GM18502 (cell line): ENCODE results near the gene CDC20.
"Not testable (repeated sequence)": the region's sequence is repeated elsewhere in the genome, so short reads cannot be mapped to it uniquely, and the experiment has no call there.

Experiments
- ATAC-seq: cut with Tn5 transposase; IDR thresholded peaks from one replicate; pipeline ENCODE4 v1.9.1; 2021; ENCODE audit warnings: mild to moderate bottlenecking; ENCODE audit not compliant: unreplicated experiment, poor library complexity

Gene CDC20

DNA sequence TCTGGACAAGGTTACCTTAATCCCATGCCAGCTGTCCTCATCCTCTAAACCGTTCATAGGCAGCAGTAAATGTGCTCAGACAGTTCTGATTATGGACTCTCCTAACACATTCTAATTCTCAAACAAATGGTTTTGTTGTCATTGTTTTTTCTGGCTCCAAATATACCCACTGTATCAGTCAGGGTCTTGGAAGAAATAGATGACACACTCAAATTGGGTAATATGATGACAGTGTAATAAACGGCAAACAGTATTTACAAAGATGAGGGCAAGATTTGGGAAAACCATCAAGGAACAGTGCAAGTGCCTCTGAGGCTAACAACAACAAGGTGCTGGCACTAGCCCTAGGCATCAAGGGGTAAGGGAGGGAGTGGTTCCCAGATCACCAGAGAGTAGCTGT is 4.3 kb upstream of the CDC20 start:
- ATAC-seq: no peak

GRCh38 chr1:43354936-43355335 is 3.8 kb upstream of the CDC20 start:
- no peak for ATAC-seq

DNA sequence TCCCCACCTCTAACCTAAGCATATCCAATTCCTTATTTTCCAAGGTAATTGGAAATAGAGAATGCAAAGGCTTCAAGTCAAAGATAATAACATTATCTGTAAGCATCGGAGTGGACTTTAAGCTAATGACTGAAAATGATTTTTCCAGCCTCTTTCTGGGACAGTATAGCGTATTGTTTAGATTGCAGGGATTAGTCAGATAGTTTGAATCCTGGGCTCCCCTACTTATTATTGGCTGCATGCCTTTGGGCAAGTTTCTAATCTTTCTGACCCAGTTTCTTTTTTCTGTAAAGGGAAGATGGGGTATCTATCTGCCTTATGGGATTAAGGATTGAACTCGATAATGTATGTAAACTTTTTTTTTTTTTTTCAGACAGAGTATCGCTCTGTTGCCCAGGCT is 1.5 kb upstream of the CDC20 start:
- no peak for ATAC-seq

GRCh38 chr1:43358121-43358745 is 548 bp upstream of the CDC20 start:
- ATAC-seq: peak; percentile 15

DNA sequence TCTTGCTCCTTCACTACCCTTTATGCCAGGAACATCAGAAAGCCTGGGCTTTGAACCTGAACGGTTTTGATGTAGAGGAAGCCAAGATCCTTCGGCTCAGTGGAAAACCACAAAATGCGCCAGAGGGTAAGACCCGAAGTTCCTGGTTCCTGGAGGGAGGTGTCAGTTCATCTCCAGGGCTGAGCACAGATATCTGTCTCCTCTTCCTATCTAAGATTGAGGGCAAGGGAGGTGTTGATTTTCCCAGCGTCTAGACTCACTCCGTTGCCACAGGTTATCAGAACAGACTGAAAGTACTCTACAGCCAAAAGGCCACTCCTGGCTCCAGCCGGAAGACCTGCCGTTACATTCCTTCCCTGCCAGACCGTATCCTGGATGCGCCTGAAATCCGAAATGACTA is 915 bp downstream of the CDC20 start:
- no peak for ATAC-seq

DNA sequence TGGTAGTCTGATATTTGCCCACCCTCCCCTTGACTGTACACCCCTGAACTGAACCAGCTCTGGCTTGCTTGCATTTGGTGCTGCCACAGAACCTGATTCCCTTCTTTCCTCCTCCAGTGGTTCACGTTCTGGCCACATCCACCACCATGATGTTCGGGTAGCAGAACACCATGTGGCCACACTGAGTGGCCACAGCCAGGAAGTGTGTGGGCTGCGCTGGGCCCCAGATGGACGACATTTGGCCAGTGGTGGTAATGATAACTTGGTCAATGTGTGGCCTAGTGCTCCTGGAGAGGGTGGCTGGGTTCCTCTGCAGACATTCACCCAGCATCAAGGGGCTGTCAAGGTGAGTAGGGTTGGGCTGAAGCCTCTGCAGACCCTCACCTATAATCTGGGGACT is 1.8 kb downstream of the CDC20 start:
- no peak for ATAC-seq

DNA sequence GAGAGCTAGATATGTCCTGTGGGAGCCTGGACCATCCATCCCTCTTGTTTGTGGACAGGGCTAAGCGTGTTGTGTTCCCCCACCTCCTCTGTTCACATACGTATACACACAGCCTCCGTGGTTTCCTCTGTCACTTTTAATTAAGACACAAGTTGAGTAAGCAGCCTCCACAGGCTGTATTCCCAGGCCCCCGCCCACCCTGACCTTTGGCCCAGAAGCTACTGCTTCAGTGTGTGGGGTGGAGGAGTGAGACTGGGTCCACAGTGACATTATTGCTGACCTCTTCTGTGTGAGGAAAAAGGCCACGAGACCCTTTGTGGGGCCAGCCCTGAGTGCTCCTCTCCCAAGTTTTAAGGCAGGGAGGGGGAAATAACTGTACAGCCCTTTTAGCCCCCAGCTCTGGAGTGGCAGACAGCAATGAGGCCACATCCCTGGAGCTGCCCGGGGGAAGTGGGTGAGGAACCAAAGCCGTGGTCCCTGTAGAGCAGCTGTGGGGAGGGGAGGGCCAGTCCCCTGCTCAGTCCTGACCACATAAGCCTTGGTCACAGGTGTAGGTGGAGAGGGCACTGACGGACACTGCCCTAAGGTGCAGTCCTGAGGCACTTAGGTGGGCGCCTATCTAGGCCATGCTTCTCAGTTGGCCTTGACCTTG is 4.6 kb downstream of the CDC20 start:
- no peak for ATAC-seq

DNA sequence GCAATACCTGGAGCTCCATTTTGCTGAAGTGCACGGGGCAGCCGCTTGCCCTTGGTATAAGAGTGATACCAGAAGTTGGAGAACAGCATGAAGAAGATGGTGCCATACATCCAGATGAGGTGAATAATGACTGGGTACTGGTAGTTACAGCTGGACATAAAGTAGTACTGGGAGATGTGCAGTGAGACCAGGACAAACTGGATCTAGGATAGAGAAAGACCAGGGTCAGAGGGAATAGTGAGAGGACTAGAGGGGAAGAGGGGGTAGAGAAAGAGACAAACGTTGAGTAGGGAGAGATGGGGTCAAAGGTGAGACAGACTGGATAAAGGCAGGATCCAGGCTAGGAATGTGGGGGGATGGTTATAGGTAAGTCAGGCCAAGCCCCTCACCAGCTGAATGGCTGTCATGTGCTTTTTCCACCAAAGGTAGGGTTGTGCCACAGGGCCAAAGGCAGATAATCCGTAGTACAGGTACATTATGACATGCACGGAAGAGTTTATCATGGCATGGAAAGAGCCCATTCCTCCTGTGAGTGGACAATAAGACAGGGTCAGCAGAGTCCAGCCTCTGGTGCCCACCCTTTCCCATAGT is 5.2 kb downstream of the CDC20 start:
- no peak for ATAC-seq

DNA sequence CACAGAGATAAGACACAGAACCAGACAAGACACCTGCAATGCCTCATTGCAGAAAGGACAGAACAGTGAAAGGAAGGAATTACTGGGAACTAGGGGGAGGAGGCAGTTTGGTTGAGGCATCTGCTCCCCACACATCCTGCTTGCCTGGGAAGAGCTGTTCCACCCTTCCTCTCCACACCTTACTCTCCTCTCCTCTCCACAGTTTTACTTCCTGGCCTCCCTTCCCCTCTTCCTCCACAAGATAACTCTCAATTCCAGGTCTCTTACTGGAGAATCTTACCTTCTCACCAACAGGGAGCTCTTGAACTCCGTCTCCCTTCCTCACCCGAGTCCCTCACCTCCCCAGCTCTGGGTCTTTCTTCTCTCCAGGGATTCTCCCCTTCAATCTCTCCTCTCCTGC is 6.9 kb downstream of the CDC20 start:
- ATAC-seq: no peak

DNA sequence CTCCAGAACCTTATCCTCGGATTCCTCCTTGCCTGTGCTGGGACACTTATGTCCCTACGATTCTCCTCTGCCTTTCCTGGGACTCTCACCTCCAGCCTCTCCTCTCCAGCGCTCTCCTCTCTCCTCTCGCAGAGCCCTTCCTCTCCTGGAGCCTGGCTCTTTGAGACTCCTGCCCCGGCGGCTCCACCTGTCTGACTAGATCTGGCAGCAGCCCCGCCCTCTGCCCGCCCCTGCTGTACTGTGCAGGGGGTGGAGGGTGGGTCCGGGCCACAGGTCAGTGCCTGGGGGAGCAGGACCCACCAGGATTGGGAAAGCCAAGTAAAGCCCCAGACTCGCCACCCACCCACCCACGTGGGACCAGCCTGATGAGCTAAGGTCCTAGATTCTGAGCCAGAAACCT is 7.4 kb downstream of the CDC20 start:
- no peak for ATAC-seq

GRCh38 chr1:43366601-43367025 is 7.8 kb downstream of the CDC20 start:
- no peak for ATAC-seq

- ATAC-seq: peak; percentile 45
Measured at GRCh38 chr1:43367026-43367903, 8.5 kb downstream of the CDC20 start.

DNA sequence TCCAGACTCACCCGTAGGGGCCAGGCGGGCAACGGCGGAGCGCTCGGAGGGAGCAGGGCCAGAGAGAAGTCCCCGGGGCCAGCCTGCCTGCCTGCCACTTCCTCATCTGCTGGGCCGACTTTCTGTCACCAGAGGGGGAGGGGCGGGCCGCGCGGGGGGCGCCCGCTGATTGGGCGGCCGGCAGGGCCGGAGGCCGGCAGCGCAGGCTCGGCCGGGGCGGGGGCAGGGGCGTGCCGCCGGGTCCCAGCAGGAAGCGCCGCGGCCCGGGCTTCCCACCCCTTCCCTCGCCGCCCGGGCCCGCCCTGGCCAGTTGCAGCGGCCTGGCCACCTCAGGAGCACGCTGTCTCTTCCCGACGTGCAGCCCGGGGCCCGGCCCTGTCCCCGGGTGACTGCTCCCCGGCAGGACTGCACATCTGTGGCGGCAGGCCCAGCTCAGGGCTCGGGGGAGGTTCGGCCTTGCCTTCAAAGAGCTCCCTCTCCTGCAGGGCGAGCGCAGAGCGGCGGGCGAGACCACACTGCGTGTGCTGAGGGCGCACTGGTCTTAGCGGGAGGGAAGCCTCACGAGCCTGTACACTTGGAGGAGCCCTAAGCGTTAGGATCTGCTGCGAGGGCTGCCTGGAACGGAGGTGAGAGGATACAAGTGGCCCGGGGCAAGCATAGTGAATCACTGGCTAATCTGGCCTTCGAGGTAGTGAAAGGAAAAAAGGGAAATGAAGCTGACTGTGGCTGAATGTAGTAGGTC is 9.3 kb downstream of the CDC20 start, which contains the start of gene ELOVL1:
TSS of gene ELOVL1 (minus strand) at position 108 of the 742 bp plus-strand sequence. CDS start 2,402 bp downstream, outside the sequence.
- peak; percentile 81 for ATAC-seq

- ATAC-seq: no peak
Measured at GRCh38 chr1:43368646-43369020, 9.9 kb downstream of the CDC20 start.

DNA sequence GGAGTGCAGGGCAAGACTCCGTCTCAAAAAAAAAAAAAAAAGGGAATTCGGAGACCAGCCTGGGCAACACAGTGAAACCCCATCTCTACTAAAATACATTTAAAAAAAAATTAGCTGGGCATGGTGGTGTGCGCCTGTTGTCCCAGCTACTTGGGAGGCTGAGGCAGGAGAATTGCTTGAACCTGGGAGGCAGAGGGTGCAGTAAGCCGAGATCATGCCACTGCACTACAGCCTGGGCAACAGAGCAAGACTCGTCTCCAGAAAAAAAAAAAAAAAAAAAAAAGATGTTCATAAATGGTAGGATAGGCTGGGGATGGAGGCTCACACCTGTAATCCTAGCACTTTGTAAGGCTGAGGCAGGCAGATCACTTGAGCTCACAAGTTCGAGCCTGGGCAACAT is 11.0 kb downstream of the CDC20 start:
- not testable (repeated sequence) for ATAC-seq

- no peak for ATAC-seq
Measured at GRCh38 chr1:43370564-43370963, 11.8 kb downstream of the CDC20 start.

GRCh38 chr1:43372172-43372571 is 13.4 kb downstream of the CDC20 start:
- ATAC-seq: no peak

DNA sequence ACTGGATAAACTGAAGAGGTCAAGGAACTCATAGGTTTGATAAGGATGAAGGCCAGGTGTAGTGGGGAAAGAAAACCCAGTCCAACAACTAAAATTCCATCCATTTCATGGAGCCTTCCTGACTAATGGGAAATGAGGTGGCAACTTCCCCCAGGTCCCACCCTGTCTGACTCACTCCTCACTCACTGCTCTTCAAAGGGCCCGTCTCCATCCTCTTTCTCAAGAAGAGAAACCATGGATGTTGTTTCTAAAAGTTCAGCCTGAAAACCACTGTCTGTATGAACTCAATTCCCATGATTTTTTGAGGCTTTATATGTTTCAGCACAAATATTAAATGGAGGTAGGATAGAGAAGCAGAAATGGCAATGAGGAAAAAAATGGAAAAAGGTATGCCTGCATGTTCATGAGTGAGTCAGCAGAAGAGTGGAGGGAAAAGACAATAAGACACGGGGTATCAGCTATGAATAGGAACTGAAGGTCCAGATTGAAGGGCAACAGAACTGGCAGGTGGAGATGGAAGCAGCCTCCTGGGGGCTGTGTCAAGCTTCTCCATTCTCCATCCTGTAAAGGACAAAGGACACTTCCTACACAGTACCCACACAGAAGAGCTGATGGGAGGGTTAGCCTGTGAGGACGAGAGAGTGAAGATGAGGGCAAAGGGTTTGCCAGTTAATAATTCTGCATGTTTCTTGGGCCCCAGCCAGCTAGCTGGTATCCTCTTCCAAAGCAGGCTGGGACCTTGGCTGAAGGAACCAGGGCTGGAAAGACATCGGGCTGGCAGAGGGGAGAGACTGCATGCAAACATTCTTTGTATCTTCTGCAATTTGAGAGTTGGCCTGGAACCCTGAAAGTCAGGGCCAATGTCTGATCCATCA is 14.5 kb downstream of the CDC20 start:
- ATAC-seq: no peak

DNA sequence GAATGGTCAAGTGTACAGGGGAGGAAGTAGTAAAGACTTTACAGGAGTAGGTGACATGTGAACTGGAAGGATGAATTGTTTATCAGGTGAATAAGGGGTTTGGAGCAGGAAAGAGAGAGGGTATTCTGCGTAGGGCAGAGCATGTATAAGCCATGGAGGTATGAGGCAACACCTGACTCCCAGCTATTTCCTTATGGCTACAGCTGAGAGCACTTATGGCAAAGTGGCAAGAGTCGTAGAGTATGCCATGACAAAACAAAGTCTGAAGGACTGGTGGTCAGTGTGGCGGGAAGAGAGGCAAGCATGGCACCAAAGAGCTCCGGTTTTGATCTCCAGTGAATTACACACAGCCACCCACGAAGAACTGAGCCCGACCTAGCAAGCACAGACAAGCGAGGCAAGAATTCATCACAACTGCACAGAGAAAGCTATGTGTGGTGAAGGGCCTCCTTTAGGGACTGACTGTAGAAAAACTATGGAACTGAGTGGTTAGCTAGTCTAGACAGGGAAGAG is 18.0 kb downstream of the CDC20 start:
- no peak for ATAC-seq
